ENCODE measurements around the gene CAMTA1.

CAMTA1 gene

GRCh38 chr1:7636795-7637526 is 851.7 kb downstream of the CAMTA1 start:
- Histone ChIP-seq H3K4me2 (ENCODE audit: low read depth, low read length) (no peak overlapping the region), H2AFZ (ENCODE audit: low read length) (no peak overlapping the region), H3K9me2 (replicated peaks; ENCODE audit: insufficient read depth, low read length) (no peaks in the 10 kb centered on the region), H3K79me2 (ENCODE audit: low read length) (no peaks in the 10 kb centered on the region), H3K27ac (ENCODE audit: low read length) (no peak overlapping the region), H3K4me1 (ENCODE audit: low read length) (no peaks in the 10 kb centered on the region), H3K9ac (ENCODE audit: low read length) (no peak overlapping the region), H3K27me3 (replicated peaks; ENCODE audit: insufficient read depth, low read length) (peaks cover 97% of the 10 kb centered on the region), H4K20me1 (ENCODE audit: insufficient read depth, low read length) (no peaks in the 10 kb centered on the region), H3K4me3 (ENCODE audit: low read length) (no peak overlapping the region), H3F3A (ENCODE audit: insufficient read depth, low read length) (no peaks in the 10 kb centered on the region), H3K9me3 (replicated peaks; ENCODE audit: insufficient read depth, low read length) (no peaks in the 10 kb centered on the region), H3K36me3 (replicated peaks; ENCODE audit: insufficient read depth, low read length) (no peaks in the 10 kb centered on the region)
- no peak for DNase-seq
- TF ChIP-seq CTCF (IDR thresholded peaks at IDR 0.05; ENCODE audit: low read length), result no peak
- no peak for TF ChIP-seq EZH2phosphoT487 (IDR thresholded peaks at IDR 0.05; ENCODE audit: low read length)
- no peak for TF ChIP-seq EZH2 (optimal IDR thresholded peaks at IDR 0.05; ENCODE audit: low read depth, low read length)

- TF ChIP-seq EZH2phosphoT487 (IDR thresholded peaks at IDR 0.05; ENCODE audit: low read length) (no peak), CTCF (IDR thresholded peaks at IDR 0.05; ENCODE audit: low read length) (no peak), EZH2 (optimal IDR thresholded peaks at IDR 0.05; ENCODE audit: low read depth, low read length) (no peak)
- Histone ChIP-seq H4K20me1 (ENCODE audit: insufficient read depth, low read length) (no peaks in the 10 kb centered on the region), H3K4me1 (ENCODE audit: low read length) (no peaks in the 10 kb centered on the region)
These were observed 852.8 kb downstream of the CAMTA1 start for GRCh38 chr1:7638078-7638477.

GRCh38 chr1:7639435-7640131 is 854.3 kb downstream of the CAMTA1 start:
- Histone ChIP-seq H3K9me3 (replicated peaks; ENCODE audit: insufficient read depth, low read length) (no peaks in the 10 kb centered on the region), H3K4me2 (ENCODE audit: low read depth, low read length) (no peak overlapping the region), H3K79me2 (ENCODE audit: low read length) (no peaks in the 10 kb centered on the region), H3K27ac (ENCODE audit: low read length) (no peak overlapping the region), H4K20me1 (ENCODE audit: insufficient read depth, low read length) (no peaks in the 10 kb centered on the region), H3K27me3 (replicated peaks; ENCODE audit: insufficient read depth, low read length) (peaks cover 97% of the 10 kb centered on the region), H3K9me2 (replicated peaks; ENCODE audit: insufficient read depth, low read length) (no peaks in the 10 kb centered on the region), H3K9ac (ENCODE audit: low read length) (no peak overlapping the region), H3F3A (ENCODE audit: insufficient read depth, low read length) (no peaks in the 10 kb centered on the region), H2AFZ (ENCODE audit: low read length) (no peak overlapping the region), H3K36me3 (replicated peaks; ENCODE audit: insufficient read depth, low read length) (no peaks in the 10 kb centered on the region), H3K4me1 (ENCODE audit: low read length) (no peaks in the 10 kb centered on the region), H3K4me3 (ENCODE audit: low read length) (no peak overlapping the region)
- no peak for DNase-seq
- TF ChIP-seq CTCF (IDR thresholded peaks at IDR 0.05; ENCODE audit: low read length) (no peak), EZH2 (optimal IDR thresholded peaks at IDR 0.05; ENCODE audit: low read depth, low read length) (no peak), EZH2phosphoT487 (IDR thresholded peaks at IDR 0.05; ENCODE audit: low read length) (no peak)

More at GRCh38 chr1:7638078-7638477, 852.8 kb downstream of the CAMTA1 start:
- Histone ChIP-seq H3K27ac (ENCODE audit: low read length) (no peak overlapping the region), H2AFZ (ENCODE audit: low read length) (no peak overlapping the region), H3K27me3 (replicated peaks; ENCODE audit: insufficient read depth, low read length) (peaks cover 97% of the 10 kb centered on the region), H3K4me2 (ENCODE audit: low read depth, low read length) (no peak overlapping the region), H3K9ac (ENCODE audit: low read length) (no peak overlapping the region), H3K4me3 (ENCODE audit: low read length) (no peak overlapping the region), H3K36me3 (replicated peaks; ENCODE audit: insufficient read depth, low read length) (no peaks in the 10 kb centered on the region), H3K79me2 (ENCODE audit: low read length) (no peaks in the 10 kb centered on the region), H3F3A (ENCODE audit: insufficient read depth, low read length) (no peaks in the 10 kb centered on the region), H3K9me3 (replicated peaks; ENCODE audit: insufficient read depth, low read length) (no peaks in the 10 kb centered on the region), H3K9me2 (replicated peaks; ENCODE audit: insufficient read depth, low read length) (no peaks in the 10 kb centered on the region)
- DNase-seq, result no peak
